ENCODE measurements around the gene GRAP2. TPM values are rescaled to one million over a fixed set of nuclear protein-coding genes. Genes with fewer than 3 reads are reported as not detected.

Gene GRAP2
- total and polyA plus RNA-seq, 9 of the 15 experiments (the other 6 are each of a cell fraction or from before 2014, with no cell fraction given), result 4.8 to 88.7 (median 60.4) TPM

GRCh38 chr22:39991159-39991860, 90.4 kb downstream of the GRAP2 start:
- 78% methylated on average over 9 of the region's 9 CpGs for WGBS (ENCODE audit: insufficient coverage, low coverage, missing lambda C conversion rate)
- FAIRE-seq, result no peak
- no peak for ATAC-seq
- TF ChIP-seq RBM25 (IDR thresholded peaks at IDR 0.05; ENCODE audit: low read depth, low read length, severe bottlenecking) (peak; percentile 69), ZNF436 (CRISPR knock-in tag; IDR thresholded peaks at IDR 0.05) (no peak), ZFP36 (IDR thresholded peaks at IDR 0.05; ENCODE audit: low read depth, low read length, partially characterized antibody) (peak; percentile 51), ZNF57 (CRISPR knock-in tag; IDR thresholded peaks at IDR 0.05) (no peak)
- Histone ChIP-seq H4K20me1 (replicated peaks; ENCODE audit: control insufficient read depth, insufficient read depth, low read length) (no peaks in the 10 kb centered on the region), H3K9me3 (replicated peaks; ENCODE audit: control insufficient read depth, insufficient read depth, low read depth, low read length) (no peaks in the 10 kb centered on the region), H3K79me2 (ENCODE audit: control insufficient read depth, insufficient read depth, low read length) (no peaks in the 10 kb centered on the region), H3K4me2 (ENCODE audit: insufficient read depth, low read length) (no peak overlapping the region), H2AFZ (ENCODE audit: low read depth, low read length) (no peak overlapping the region), H3K9ac (ENCODE audit: insufficient read depth in 1 of 2, low read depth in 2 of 2, low read length in 2 of 2) (no peak overlapping the region), H3K9me1 (ENCODE audit: control insufficient read depth, insufficient read depth, low read length) (no peaks in the 10 kb centered on the region), H3K27ac (ENCODE audit: extremely low read depth, low read depth, low read length) (no peak overlapping the region), H3K4me3 (no peak overlapping the region), H3K27me3 (ENCODE audit: control insufficient read depth in 2 of 2, insufficient read depth in 2 of 2, low read length in 2 of 2) (no peaks in the 10 kb centered on the region), H3K36me3 (ENCODE audit: control insufficient read depth, insufficient read depth, low read length) (no peaks in the 10 kb centered on the region), H3K4me1 (replicated peaks in 1 of 2; ENCODE audit: control insufficient read depth in 2 of 2, insufficient read depth in 2 of 2, low read length in 2 of 2) (peaks cover 22 to 34% of the 10 kb centered on the region in 2 experiments; a peak in 4 of 5 replicates)
- CTCF ChIA-PET (ENCODE audit: low intra/inter-chr PET ratio), result no interaction called here
- POLR2A ChIA-PET, result interaction anchor here (0.8 to 1.4 kb wide), 4 partner anchors 10 to 53 kb away, joined by 3 to 8 read pairs (median 3); no protein-coding TSS in a partner anchor
- DNase-seq (ENCODE audit: extremely low read depth in 1 of 4, low spot score in 3 of 4), result no peak
- intact Hi-C loops (cut with micrococcal nuclease) (no loop called here), in situ Hi-C loops (cut with MboI) (no loop called here)
- no TSS peak for BruUV-seq (replicated peaks)

Measured in K562 (cell line).